PC-9 (cell line): ENCODE results near the gene PDZD4. TPM values are rescaled to one million over a fixed set of nuclear protein-coding genes. Genes with fewer than 3 reads are reported as not detected.

Experiments
- BruUV-seq: library from RNA; stranded (reverse); fragments of 400-500 nt; replicated peaks from 2 replicates; lab custom pipeline; 2021; lab: Mats Ljungman, UMichigan
- CTCF ChIA-PET: fragments of 300-600 bp; sonication (Branson Sonifier 250); formaldehyde crosslinking; loops from one replicate; lab custom pipeline; 2022; ENCODE audit warnings: antibody characterized with exemption; lab: Charles Lee
- POLR2A ChIA-PET: fragments of 300-600 bp; sonication (Branson Sonifier 250); formaldehyde crosslinking; loops from one replicate; lab custom pipeline; 2022; ENCODE audit warnings: antibody characterized with exemption; ENCODE audit not compliant: unreplicated experiment; lab: Charles Lee
- DNase-seq, 2 experiments: peaks; one replicate each; pipeline versions ENCODE4 v3.0.0 to v3.0.0-alpha.2; 2015 to 2022; ENCODE audit warnings: mixed read lengths in 1 of 2
- H2AFZ ChIP-seq: fragments of 200-600 bp; sonication (generic); 2 replicates; pipeline ENCODE4 v1.8.1; 2017; ENCODE audit warnings: antibody characterized with exemption
- H3F3A ChIP-seq: fragments of 200-600 bp; sonication (generic); 2 replicates; pipeline ENCODE4 v1.8.1; 2017; ENCODE audit warnings: antibody characterized with exemption, mild to moderate bottlenecking, low read depth; ENCODE audit not compliant: insufficient read depth
- H3K27ac ChIP-seq: fragments of 200-600 bp; sonication (generic); 2 replicates; pipeline ENCODE4 v1.6.1; 2016; ENCODE audit warnings: mixed run types
- H3K27me3 ChIP-seq: fragments of 200-600 bp; sonication (generic); 2 replicates; pipeline ENCODE4 v1.6.1; 2016; ENCODE audit warnings: low read depth, mixed run types; ENCODE audit not compliant: insufficient read depth
- H3K36me3 ChIP-seq: fragments of 200-600 bp; sonication (generic); 2 replicates; pipeline ENCODE4 v1.6.1; 2016; ENCODE audit warnings: low read depth, mixed run types
- H3K4me1 ChIP-seq: fragments of 200-600 bp; sonication (generic); replicated peaks from 2 replicates; pipeline ENCODE4 v1.6.1; 2016; ENCODE audit warnings: mixed run types; ENCODE audit not compliant: insufficient read depth
- H3K4me2 ChIP-seq: fragments of 200-600 bp; sonication (generic); 2 replicates; pipeline ENCODE4 v1.6.1; 2017; ENCODE audit warnings: mixed run types
- H3K4me3 ChIP-seq: fragments of 200-600 bp; sonication (generic); 2 replicates; pipeline ENCODE4 v1.6.1; 2016; ENCODE audit warnings: mixed run types
- H3K79me2 ChIP-seq: fragments of 200-600 bp; sonication (generic); 2 replicates; pipeline ENCODE4 v1.6.1; 2017; ENCODE audit warnings: low read depth, mixed run types
- H3K9me2 ChIP-seq: fragments of 200-600 bp; sonication (generic); 2 replicates; pipeline ENCODE4 v1.8.1; 2017; ENCODE audit warnings: mild to moderate bottlenecking; ENCODE audit not compliant: insufficient read depth
- H3K9me3 ChIP-seq: fragments of 200-600 bp; sonication (generic); 2 replicates; pipeline ENCODE4 v1.8.1; 2016; ENCODE audit warnings: low read depth; ENCODE audit not compliant: insufficient read depth
- H4K20me1 ChIP-seq: fragments of 200-600 bp; sonication (generic); 2 replicates; pipeline ENCODE4 v1.8.1; 2017; ENCODE audit not compliant: insufficient read depth
- EZH2 ChIP-seq: fragments of 200-600 bp; sonication (generic); IDR thresholded peaks from 2 replicates; pipeline ENCODE4 v1.8.0; 2017; ENCODE audit warnings: antibody characterized with exemption, low read depth
- intact Hi-C: fragments of 100-400 bp; cut with micrococcal nuclease; formaldehyde crosslinking; loops from one replicate; pipeline ENCODE4 v1.10.0; 2022; ENCODE audit not compliant: unreplicated experiment
- total RNA-seq: library from RNA; stranded (reverse); gene quantifications from 2 replicates; pipeline ENCODE4 v1.2.3, GENCODE V29; 2021
- TF ChIP-seq, protein P1 (sequence below): fragments of 200-600 bp; sonication (generic); conservative IDR thresholded peaks from 2 replicates; pipeline ENCODE4 v1.6.1; 2017; ENCODE audit warnings: mixed run types, antibody characterized with exemption, mild to moderate bottlenecking, moderate library complexity

Gene PDZD4
- total RNA-seq, 1 experiment from 2014 or later = 0.17 TPM

DNA sequence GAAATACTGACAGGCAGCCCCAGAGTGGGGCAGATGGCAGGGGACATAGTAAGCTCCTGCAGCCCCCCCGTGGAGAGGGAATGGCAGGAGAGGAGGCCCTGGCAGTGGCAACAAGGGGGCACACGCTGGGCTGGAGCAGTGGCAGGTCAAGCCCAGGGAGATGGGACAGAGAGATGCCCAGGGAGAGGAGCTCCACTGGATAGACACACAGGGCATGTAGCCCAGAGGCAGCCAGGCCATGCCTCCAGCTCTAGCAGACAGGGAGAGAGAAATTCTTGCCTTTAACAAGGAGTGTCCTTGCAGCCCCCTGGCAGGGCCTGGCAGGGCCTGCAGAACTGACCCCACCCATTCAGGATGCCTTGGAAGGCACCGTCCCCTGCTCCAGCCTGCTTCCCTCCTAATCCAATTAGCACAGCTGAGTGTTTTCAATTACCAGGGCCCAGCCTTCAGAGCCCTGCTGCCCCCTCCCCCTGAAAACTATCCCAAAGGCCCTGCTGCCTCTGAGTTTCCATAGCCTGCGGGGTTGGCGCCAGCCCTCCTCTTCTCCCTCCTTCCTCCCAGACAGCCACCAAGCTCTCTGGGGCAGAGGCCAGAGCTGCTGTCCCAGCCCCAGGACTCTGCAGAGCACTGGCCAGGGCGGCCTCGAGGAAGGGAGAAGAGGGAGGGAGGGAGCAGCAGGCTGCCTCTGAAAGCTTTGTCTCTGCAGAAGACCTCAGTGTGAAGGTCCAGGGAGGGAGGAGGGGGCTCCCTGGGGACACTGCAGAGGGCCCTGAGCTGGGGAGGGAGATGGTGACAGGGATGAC is 43.1 kb upstream of the PDZD4 start:
- Histone ChIP-seq H3K4me2 (no peak overlapping the region), H3K27ac (no peak overlapping the region), H3K4me3 (no peak overlapping the region), H3K27me3 (no peaks in the 10 kb centered on the region), H3K9me3 (no peaks in the 10 kb centered on the region), H3K9me2 (no peaks in the 10 kb centered on the region), H3K79me2 (no peaks in the 10 kb centered on the region), H3K36me3 (no peaks in the 10 kb centered on the region), H3K4me1 (no peaks in the 10 kb centered on the region), H3F3A (no peaks in the 10 kb centered on the region), H4K20me1 (no peaks in the 10 kb centered on the region), H2AFZ (no peak overlapping the region)
- no peak for TF ChIP-seq EZH2
- TF ChIP-seq, protein P1, sequence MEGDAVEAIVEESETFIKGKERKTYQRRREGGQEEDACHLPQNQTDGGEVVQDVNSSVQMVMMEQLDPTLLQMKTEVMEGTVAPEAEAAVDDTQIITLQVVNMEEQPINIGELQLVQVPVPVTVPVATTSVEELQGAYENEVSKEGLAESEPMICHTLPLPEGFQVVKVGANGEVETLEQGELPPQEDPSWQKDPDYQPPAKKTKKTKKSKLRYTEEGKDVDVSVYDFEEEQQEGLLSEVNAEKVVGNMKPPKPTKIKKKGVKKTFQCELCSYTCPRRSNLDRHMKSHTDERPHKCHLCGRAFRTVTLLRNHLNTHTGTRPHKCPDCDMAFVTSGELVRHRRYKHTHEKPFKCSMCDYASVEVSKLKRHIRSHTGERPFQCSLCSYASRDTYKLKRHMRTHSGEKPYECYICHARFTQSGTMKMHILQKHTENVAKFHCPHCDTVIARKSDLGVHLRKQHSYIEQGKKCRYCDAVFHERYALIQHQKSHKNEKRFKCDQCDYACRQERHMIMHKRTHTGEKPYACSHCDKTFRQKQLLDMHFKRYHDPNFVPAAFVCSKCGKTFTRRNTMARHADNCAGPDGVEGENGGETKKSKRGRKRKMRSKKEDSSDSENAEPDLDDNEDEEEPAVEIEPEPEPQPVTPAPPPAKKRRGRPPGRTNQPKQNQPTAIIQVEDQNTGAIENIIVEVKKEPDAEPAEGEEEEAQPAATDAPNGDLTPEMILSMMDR = no peak
- ChIA-PET POLR2A (no interaction called here), CTCF (no interaction called here)
- BruUV-seq = no TSS peak
- intact Hi-C loops = no loop called here
- no peak for DNase-seq

DNA sequence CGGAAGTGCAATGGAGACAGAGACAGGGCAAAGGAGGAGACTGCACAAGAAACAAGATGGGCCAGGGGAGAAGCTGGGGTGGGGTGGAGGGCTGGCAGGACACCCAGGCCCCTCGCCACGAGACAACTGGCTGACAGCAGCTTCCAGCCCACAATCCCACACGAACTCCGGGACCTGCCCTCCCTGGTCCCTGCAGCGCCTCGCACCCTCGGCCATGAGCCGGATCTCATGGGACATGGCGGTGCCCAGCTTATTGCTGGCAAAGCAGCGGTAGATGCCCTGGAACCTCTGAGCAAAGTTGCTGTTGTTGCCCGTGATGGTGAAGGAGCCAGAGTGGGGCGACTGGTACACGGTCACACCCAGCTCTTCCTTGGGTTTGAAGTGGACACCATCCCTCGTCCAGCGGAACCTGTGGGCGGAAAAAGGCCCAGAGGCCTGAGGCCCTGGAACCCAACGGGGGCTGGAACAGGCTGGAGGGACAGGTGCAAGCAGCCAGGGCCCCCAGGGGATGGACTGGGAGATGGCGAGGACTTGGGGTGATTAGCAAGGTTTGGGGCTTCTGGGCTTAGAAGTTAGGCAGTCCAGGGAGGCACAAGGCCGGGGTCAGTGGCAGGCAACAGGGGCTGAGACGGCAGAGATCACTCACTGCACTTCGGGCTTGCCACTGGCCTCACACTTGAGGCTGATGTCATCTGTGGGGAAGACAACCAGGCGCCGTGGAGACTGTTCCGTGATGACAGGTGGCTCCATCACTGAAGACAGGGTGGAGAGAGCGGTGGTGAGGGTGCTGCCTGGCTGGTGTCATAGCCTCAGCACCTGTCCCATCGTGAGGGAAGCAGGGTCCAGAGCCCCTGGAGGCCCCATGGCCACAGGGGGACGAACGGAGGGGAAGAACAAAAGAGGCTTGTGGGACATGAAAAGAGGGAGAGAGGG is 41.9 kb upstream of the PDZD4 start:
- Histone ChIP-seq H4K20me1 (no peaks in the 10 kb centered on the region), H3K27ac (no peak overlapping the region), H3K9me3 (no peaks in the 10 kb centered on the region), H3K36me3 (no peaks in the 10 kb centered on the region), H3F3A (no peaks in the 10 kb centered on the region), H3K9me2 (no peaks in the 10 kb centered on the region), H3K4me1 (no peaks in the 10 kb centered on the region), H3K4me2 (no peak overlapping the region), H3K27me3 (no peaks in the 10 kb centered on the region), H2AFZ (no peak overlapping the region), H3K79me2 (no peaks in the 10 kb centered on the region), H3K4me3 (no peak overlapping the region)
- CTCF ChIA-PET = no interaction called here
- BruUV-seq = no TSS peak
- DNase-seq = no peak
- TF ChIP-seq EZH2 = no peak
- TF ChIP-seq, protein P1 = no peak
- intact Hi-C loops = no loop called here
- POLR2A ChIA-PET = interaction anchor here (0.6 kb wide), 1 partner anchor 22 kb away, joined by 11 read pairs; no protein-coding TSS in a partner anchor

DNA sequence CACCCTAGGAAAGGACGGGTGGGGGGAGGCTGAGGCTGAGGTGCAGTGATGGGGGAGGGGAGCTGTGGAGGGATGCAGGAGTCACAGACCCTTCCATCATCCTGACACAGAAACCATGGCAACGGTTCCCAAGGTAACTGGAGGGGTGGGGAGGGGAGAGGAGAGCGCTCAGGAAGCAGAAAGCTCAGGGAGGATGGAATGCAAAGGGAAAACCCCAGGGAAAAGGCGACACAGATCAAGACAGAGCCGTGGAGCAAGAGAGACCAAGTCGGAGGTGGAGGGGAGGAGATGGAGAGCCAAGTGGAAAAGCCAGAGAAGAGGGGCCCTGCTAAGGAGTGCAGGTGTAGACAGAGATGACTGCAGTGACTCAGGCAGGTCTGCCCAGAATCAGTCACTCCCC is 41.1 kb upstream of the PDZD4 start:
- DNase-seq = no peak
- no TSS peak for BruUV-seq
- ChIA-PET CTCF (no interaction called here), POLR2A (interaction anchor here (0.6 kb wide), 1 partner anchor 21 kb away, joined by 11 read pairs; no protein-coding TSS in a partner anchor)
- no peak for TF ChIP-seq EZH2
- TF ChIP-seq, protein P1 = no peak
- Histone ChIP-seq H3K79me2 (no peaks in the 10 kb centered on the region), H3K4me2 (no peak overlapping the region), H2AFZ (no peak overlapping the region), H3K4me1 (no peaks in the 10 kb centered on the region), H4K20me1 (no peaks in the 10 kb centered on the region), H3K9me3 (no peaks in the 10 kb centered on the region), H3K36me3 (no peaks in the 10 kb centered on the region), H3K27ac (no peak overlapping the region), H3K4me3 (no peak overlapping the region), H3K27me3 (no peaks in the 10 kb centered on the region), H3K9me2 (no peaks in the 10 kb centered on the region), H3F3A (no peaks in the 10 kb centered on the region)
- intact Hi-C loops = no loop called here
